ENCODE data around the gene CSRNP3.

CSRNP3 gene

GRCh38 chr2:165539985-165540384 lies 70.5 kb downstream of the CSRNP3 start:
- Mint-ChIP-seq H3K9me3 (no peaks in the 10 kb centered on the region), H3K4me1 (peaks cover 40% of the 10 kb centered on the region), H3K27ac (peak overlapping the region; percentile 30), H3K36me3 (ENCODE audit: low read depth) (peaks cover 12% of the 10 kb centered on the region), H3K27me3 (ENCODE audit: low read depth, poor library complexity) (no peaks in the 10 kb centered on the region), H3K4me3 (no peak overlapping the region)
- DNase-seq = no peak
- TF ChIP-seq, protein P1, sequence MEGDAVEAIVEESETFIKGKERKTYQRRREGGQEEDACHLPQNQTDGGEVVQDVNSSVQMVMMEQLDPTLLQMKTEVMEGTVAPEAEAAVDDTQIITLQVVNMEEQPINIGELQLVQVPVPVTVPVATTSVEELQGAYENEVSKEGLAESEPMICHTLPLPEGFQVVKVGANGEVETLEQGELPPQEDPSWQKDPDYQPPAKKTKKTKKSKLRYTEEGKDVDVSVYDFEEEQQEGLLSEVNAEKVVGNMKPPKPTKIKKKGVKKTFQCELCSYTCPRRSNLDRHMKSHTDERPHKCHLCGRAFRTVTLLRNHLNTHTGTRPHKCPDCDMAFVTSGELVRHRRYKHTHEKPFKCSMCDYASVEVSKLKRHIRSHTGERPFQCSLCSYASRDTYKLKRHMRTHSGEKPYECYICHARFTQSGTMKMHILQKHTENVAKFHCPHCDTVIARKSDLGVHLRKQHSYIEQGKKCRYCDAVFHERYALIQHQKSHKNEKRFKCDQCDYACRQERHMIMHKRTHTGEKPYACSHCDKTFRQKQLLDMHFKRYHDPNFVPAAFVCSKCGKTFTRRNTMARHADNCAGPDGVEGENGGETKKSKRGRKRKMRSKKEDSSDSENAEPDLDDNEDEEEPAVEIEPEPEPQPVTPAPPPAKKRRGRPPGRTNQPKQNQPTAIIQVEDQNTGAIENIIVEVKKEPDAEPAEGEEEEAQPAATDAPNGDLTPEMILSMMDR (IDR thresholded peaks at IDR 0.05) = no peak

GRCh38 chr2:165544897-165545296 lies 75.4 kb downstream of the CSRNP3 start:
- no peak overlapping the region for H3K4me3 Mint-ChIP-seq
- H3K27ac Mint-ChIP-seq = no peak overlapping the region
- H3K9me3 Mint-ChIP-seq = no peaks in the 10 kb centered on the region
- TF ChIP-seq, protein P1 (IDR thresholded peaks at IDR 0.05) = no peak
- H3K36me3 Mint-ChIP-seq (ENCODE audit: low read depth) = peaks cover 7% of the 10 kb centered on the region
- no peak for DNase-seq
- H3K4me1 Mint-ChIP-seq = peaks cover 14% of the 10 kb centered on the region
- no peaks in the 10 kb centered on the region for H3K27me3 Mint-ChIP-seq (ENCODE audit: low read depth, poor library complexity)

- Mint-ChIP-seq H3K27ac (no peak overlapping the region), H3K27me3 (ENCODE audit: low read depth, poor library complexity) (no peaks in the 10 kb centered on the region), H3K4me1 (peaks cover 12% of the 10 kb centered on the region)
Measured at GRCh38 chr2:165547900-165548299, 78.4 kb downstream of the CSRNP3 start.

GRCh38 chr2:165549619-165550018 lies 80.1 kb downstream of the CSRNP3 start:
- no peaks in the 10 kb centered on the region for H3K27me3 Mint-ChIP-seq (ENCODE audit: low read depth, poor library complexity)
- H3K4me3 Mint-ChIP-seq = no peak overlapping the region
- H3K9me3 Mint-ChIP-seq = no peaks in the 10 kb centered on the region
- H3K4me1 Mint-ChIP-seq = peaks cover 12% of the 10 kb centered on the region
- H3K27ac Mint-ChIP-seq = no peak overlapping the region
- no peaks in the 10 kb centered on the region for H3K36me3 Mint-ChIP-seq (ENCODE audit: low read depth)
- TF ChIP-seq, protein P1 (IDR thresholded peaks at IDR 0.05) = no peak
- DNase-seq = no peak

More at GRCh38 chr2:165547900-165548299, 78.4 kb downstream of the CSRNP3 start:
- no peak overlapping the region for H3K4me3 Mint-ChIP-seq
- no peaks in the 10 kb centered on the region for H3K9me3 Mint-ChIP-seq
- TF ChIP-seq, protein P1 (IDR thresholded peaks at IDR 0.05) = no peak
- DNase-seq = no peak
- no peaks in the 10 kb centered on the region for H3K36me3 Mint-ChIP-seq (ENCODE audit: low read depth)

DNA sequence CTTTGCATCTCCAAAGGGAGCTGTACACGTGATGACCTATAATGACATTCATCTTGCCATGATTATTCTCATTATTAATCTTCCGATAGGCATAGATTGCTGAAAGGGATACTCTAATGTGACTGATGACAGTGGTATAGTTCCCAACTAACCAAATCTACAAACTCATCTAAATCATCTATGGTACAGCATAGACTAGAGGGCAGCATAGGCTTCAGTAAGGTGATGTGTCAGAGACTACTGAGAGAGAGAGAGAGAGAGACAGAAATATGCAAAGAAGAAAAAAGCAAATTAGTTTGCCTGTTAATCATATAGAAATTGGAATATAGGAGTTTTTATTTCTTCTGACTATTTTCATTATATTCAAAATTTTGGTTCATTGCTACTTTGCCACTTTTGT lies 89.3 kb downstream of the CSRNP3 start:
- TF ChIP-seq, protein P1 (IDR thresholded peaks at IDR 0.05) = no peak
- H3K36me3 Mint-ChIP-seq (ENCODE audit: low read depth) = no peaks in the 10 kb centered on the region
- no peak overlapping the region for H3K4me3 Mint-ChIP-seq
- H3K27ac Mint-ChIP-seq = no peak overlapping the region
- no peaks in the 10 kb centered on the region for H3K9me3 Mint-ChIP-seq
- DNase-seq = no peak
- peaks cover 30% of the 10 kb centered on the region for H3K4me1 Mint-ChIP-seq
- no peaks in the 10 kb centered on the region for H3K27me3 Mint-ChIP-seq (ENCODE audit: low read depth, poor library complexity)

GRCh38 chr2:165560377-165560988 lies 91.0 kb downstream of the CSRNP3 start:
- no peak for DNase-seq
- TF ChIP-seq, protein P1 (IDR thresholded peaks at IDR 0.05) = no peak
- Mint-ChIP-seq H3K27ac (peak overlapping the region; percentile 22), H3K36me3 (ENCODE audit: low read depth) (no peaks in the 10 kb centered on the region), H3K9me3 (no peaks in the 10 kb centered on the region), H3K27me3 (ENCODE audit: low read depth, poor library complexity) (no peaks in the 10 kb centered on the region), H3K4me3 (no peak overlapping the region), H3K4me1 (peaks cover 35% of the 10 kb centered on the region)

Measured in nephron progenitor cell (in vitro differentiated cells).